GM15510 (cell line): ENCODE results near the gene PCSK4.

Experiments used
- POLR2A ChIP-seq: IDR thresholded peaks from 3 replicates; pipeline ENCODE4 v1.6.1; 2011; ENCODE audit warnings: borderline replicate concordance; ENCODE audit not compliant: insufficient read length; ENCODE audit errors: extremely low read depth

The PCSK4 gene

GRCh38 chr19:1438035-1438932, 51.9 kb downstream of the PCSK4 start, which contains the start of gene RPS15:
Gene RPS15 (plus strand): TSS chr19:1438396. CDS start chr19:1438426, 30 bp downstream.
- peak; percentile 99 for TF ChIP-seq POLR2A

- TF ChIP-seq POLR2A: no peak
Observed at GRCh38 chr19:1437609-1438008, 52.5 kb downstream of the PCSK4 start.

GRCh38 chr19:1435378-1435989, 54.7 kb downstream of the PCSK4 start:
- TF ChIP-seq POLR2A: no peak

- TF ChIP-seq POLR2A: no peak
Observed at GRCh38 chr19:1434577-1435060, 55.5 kb downstream of the PCSK4 start.

- TF ChIP-seq POLR2A: no peak
Observed at GRCh38 chr19:1434040-1434366, 56.1 kb downstream of the PCSK4 start.

- TF ChIP-seq POLR2A: no peak
Observed at GRCh38 chr19:1433119-1434039, 56.8 kb downstream of the PCSK4 start.

GRCh38 chr19:1432507-1432887, 57.7 kb downstream of the PCSK4 start:
- no peak for TF ChIP-seq POLR2A

- TF ChIP-seq POLR2A: no peak
Observed at GRCh38 chr19:1431759-1432506, 58.2 kb downstream of the PCSK4 start.
